Left ventricle myocardium inferior (tissue), 1 donor: ENCODE results near the gene TOP2A. TPM values are rescaled to one million over a fixed set of nuclear protein-coding genes. Genes with fewer than 3 reads are reported as not detected.
A peak's percentile ranks its signal among the peaks of the same experiment; 100 is the strongest.

Experiments used
- DNase-seq: peaks from one replicate; pipeline ENCODE4 v3.0.0-alpha.2; 2020
- H3K27ac ChIP-seq: fragments of 200-600 bp; replicated peaks from 2 replicates; pipeline ENCODE4 v1.8.0; 2021
- H3K27me3 ChIP-seq: fragments of 200-600 bp; 2 replicates; pipeline ENCODE4 v1.8.0; 2021; ENCODE audit warnings: low read depth
- H3K36me3 ChIP-seq: fragments of 200-600 bp; 2 replicates; pipeline ENCODE4 v1.8.0; 2021
- H3K4me1 ChIP-seq: fragments of 200-600 bp; 2 replicates; pipeline ENCODE4 v1.8.0; 2021
- H3K4me3 ChIP-seq: fragments of 200-600 bp; 2 replicates; pipeline ENCODE4 v1.8.0; 2021; ENCODE audit warnings: mild to moderate bottlenecking, moderate library complexity
- H3K9me3 ChIP-seq: fragments of 200-600 bp; replicated peaks from 2 replicates; pipeline ENCODE4 v1.8.0; 2021
- CTCF ChIP-seq: fragments of 200-600 bp; IDR thresholded peaks from 2 replicates; pipeline ENCODE4 v1.8.0; 2021; ENCODE audit warnings: antibody characterized with exemption, mild to moderate bottlenecking, borderline replicate concordance
- intact Hi-C: fragments of 100-400 bp; cut with micrococcal nuclease; formaldehyde crosslinking; loops from one replicate; pipeline ENCODE4 v1.11.0; 2022
- total RNA-seq: library from RNA; stranded (reverse); fragmentation: NEBNext Ultra II Directional; extraction: Animal tissue kit (Norgen Biotek cat#: 25700); gene quantifications from one replicate; pipeline ENCODE4 v1.2.1, GENCODE V29; 2021
- donor health status: DM: no; HTN: yes; CAD: no; lungs with severe emphysema.

Gene TOP2A
- total RNA-seq, 1 donor from 2014 or later: 2.1 TPM

GRCh38 chr17:40342504-40343218 is 75.0 kb downstream of the TOP2A start:
- intact Hi-C loops: no loop called here
- H3K4me1 ChIP-seq: peaks cover 96% of the 10 kb centered on the region
- H3K9me3 ChIP-seq: no peaks in the 10 kb centered on the region
- H3K27ac ChIP-seq: peak overlapping the region; percentile 97
- no peaks in the 10 kb centered on the region for H3K36me3 ChIP-seq
- no peaks in the 10 kb centered on the region for H3K27me3 ChIP-seq
- H3K4me3 ChIP-seq: peak overlapping the region; percentile 78
- no peak for TF ChIP-seq CTCF
- DNase-seq: no peak

- peak; percentile 85 for DNase-seq
- Histone ChIP-seq H3K4me3 (peak overlapping the region; percentile 78), H3K9me3 (no peaks in the 10 kb centered on the region), H3K36me3 (no peaks in the 10 kb centered on the region), H3K27me3 (no peaks in the 10 kb centered on the region), H3K4me1 (peaks cover 94% of the 10 kb centered on the region), H3K27ac (peak overlapping the region; percentile 97)
- intact Hi-C loops: no loop called here
- no peak for TF ChIP-seq CTCF
These were observed 75.7 kb downstream of the TOP2A start for GRCh38 chr17:40341808-40342503.

- intact Hi-C loops: no loop called here
- no peak for TF ChIP-seq CTCF
- H3K4me3 ChIP-seq: peak overlapping the region; percentile 78
- H3K4me1 ChIP-seq: peaks cover 94% of the 10 kb centered on the region
- peak; percentile 92 for DNase-seq
- H3K36me3 ChIP-seq: no peaks in the 10 kb centered on the region
- H3K27me3 ChIP-seq: no peaks in the 10 kb centered on the region
- peak overlapping the region; percentile 97 for H3K27ac ChIP-seq
- H3K9me3 ChIP-seq: no peaks in the 10 kb centered on the region
These were observed 76.6 kb downstream of the TOP2A start for GRCh38 chr17:40340880-40341807.

- no peak for TF ChIP-seq CTCF
- peaks cover 94% of the 10 kb centered on the region for H3K4me1 ChIP-seq
- H3K9me3 ChIP-seq: no peaks in the 10 kb centered on the region
- H3K27me3 ChIP-seq: no peaks in the 10 kb centered on the region
- H3K4me3 ChIP-seq: peak overlapping the region; percentile 78
- no peaks in the 10 kb centered on the region for H3K36me3 ChIP-seq
- intact Hi-C loops: no loop called here
- DNase-seq: no peak
- peak overlapping the region; percentile 97 for H3K27ac ChIP-seq
These were observed 77.4 kb downstream of the TOP2A start for GRCh38 chr17:40340327-40340726.

GRCh38 chr17:40338941-40339649 is 78.6 kb downstream of the TOP2A start:
- intact Hi-C loops: no loop called here
- DNase-seq: no peak

More at GRCh38 chr17:40338941-40339649, 78.6 kb downstream of the TOP2A start:
- Histone ChIP-seq H3K27me3 (no peaks in the 10 kb centered on the region), H3K9me3 (no peaks in the 10 kb centered on the region), H3K4me1 (peaks cover 94% of the 10 kb centered on the region), H3K27ac (peak overlapping the region; percentile 97), H3K36me3 (no peaks in the 10 kb centered on the region), H3K4me3 (no peak overlapping the region)
- no peak for TF ChIP-seq CTCF
